ENCODE measurements around the gene GANC. TPM values are rescaled to one million over a fixed set of nuclear protein-coding genes. Genes with fewer than 3 reads are reported as not detected.

GANC gene
- total RNA-seq, 1 donor, result 25.5 TPM

- peak overlapping the region; percentile 85 for H3K4me3 ChIP-seq (ENCODE audit: low read depth, low read length)
- TF ChIP-seq CTCF (IDR thresholded peaks at IDR 0.05; ENCODE audit: insufficient read depth, low read depth, low read length), result no peak
- DNase-seq (ENCODE audit: low read depth), result peak; percentile 40
Measured at GRCh38 chr15:42270996-42271395, 2.0 kb upstream of the GANC start.

- no peak for TF ChIP-seq CTCF (IDR thresholded peaks at IDR 0.05; ENCODE audit: insufficient read depth, low read depth, low read length)
- H3K4me3 ChIP-seq (ENCODE audit: low read depth, low read length), result peak overlapping the region; percentile 85
- peak; percentile 75 for DNase-seq (ENCODE audit: low read depth)
Measured at GRCh38 chr15:42273900-42274701, 1.1 kb downstream of the GANC start.

- peak; percentile 6 for DNase-seq (ENCODE audit: low read depth)
- peak overlapping the region; percentile 85 for H3K4me3 ChIP-seq (ENCODE audit: low read depth, low read length)
- TF ChIP-seq CTCF (IDR thresholded peaks at IDR 0.05; ENCODE audit: insufficient read depth, low read depth, low read length), result no peak
Measured at GRCh38 chr15:42274702-42274989, 1.6 kb downstream of the GANC start.

GRCh38 chr15:42275780-42276391 is 2.9 kb downstream of the GANC start:
- peak overlapping the region; percentile 85 for H3K4me3 ChIP-seq (ENCODE audit: low read depth, low read length)
- no peak for TF ChIP-seq CTCF (IDR thresholded peaks at IDR 0.05; ENCODE audit: insufficient read depth, low read depth, low read length)
- DNase-seq (ENCODE audit: low read depth), result no peak

GRCh38 chr15:42276762-42277161 is 3.8 kb downstream of the GANC start:
- no peak for TF ChIP-seq CTCF (IDR thresholded peaks at IDR 0.05; ENCODE audit: insufficient read depth, low read depth, low read length)
- no peak for DNase-seq (ENCODE audit: low read depth)
- H3K4me3 ChIP-seq (ENCODE audit: low read depth, low read length), result no peak overlapping the region

- H3K4me3 ChIP-seq (ENCODE audit: low read depth, low read length), result no peak overlapping the region
- DNase-seq (ENCODE audit: low read depth), result no peak
- no peak for TF ChIP-seq CTCF (IDR thresholded peaks at IDR 0.05; ENCODE audit: insufficient read depth, low read depth, low read length)
Measured at GRCh38 chr15:42279234-42279723, 6.3 kb downstream of the GANC start.
